ENCODE results near the gene GALNT12.

The GALNT12 gene

DNA sequence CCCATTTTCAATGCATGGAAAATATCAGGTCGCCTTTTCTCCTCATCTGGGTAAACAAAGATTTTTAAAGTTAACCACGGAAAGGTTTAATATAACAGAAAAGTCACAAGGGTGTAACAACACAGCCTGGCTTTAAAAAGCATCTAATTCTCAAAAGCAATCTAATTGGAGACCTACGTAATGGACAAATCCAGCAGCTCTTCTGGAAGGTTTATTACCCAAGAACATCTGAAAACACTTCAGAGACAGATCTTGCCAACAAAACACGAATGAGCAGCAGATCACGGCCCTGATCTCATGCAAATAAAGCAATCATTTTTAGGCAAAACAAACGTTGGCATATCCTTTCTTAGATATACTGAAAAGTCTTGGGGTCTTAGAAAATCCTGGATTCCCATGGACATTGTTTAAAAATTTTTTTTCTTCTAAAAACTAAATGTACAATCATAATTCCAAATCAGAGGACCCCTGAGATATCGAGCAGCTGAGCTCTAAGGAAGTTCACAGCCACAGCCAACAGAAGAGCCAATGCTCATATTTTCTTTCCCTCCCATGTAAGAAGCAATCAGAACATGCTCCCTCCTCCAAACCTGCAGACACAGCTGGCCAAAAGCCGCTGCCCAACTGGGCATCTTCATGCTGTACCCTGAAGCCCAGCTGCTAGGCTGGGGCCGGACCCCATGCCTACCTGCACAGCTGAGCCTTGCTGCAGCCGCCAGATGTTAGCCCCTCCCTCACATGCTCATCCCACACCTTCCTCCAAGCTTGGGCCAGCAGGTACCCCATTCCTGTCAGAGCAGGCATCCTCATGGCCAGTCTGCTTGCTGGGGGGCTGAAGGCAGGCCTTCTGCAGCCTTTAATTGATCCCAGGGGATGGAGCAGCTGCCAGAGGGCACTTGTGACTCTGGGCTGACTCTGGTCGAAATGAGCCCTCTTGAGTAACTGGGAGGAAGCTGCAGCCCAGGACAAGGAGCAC, 22.4 kb upstream of the GALNT12 start:
- TF ChIP-seq CTCF (IDR thresholded peaks at IDR 0.05; ENCODE audit: low read depth, low read length): no peak
- no peak for DNase-seq (ENCODE audit: extremely low read depth, low read depth)

- no peak for DNase-seq (ENCODE audit: extremely low read depth, low read depth)
- no peak for TF ChIP-seq CTCF (IDR thresholded peaks at IDR 0.05; ENCODE audit: low read depth, low read length)
Measured at GRCh38 chr9:98786750-98787510, 20.5 kb upstream of the GALNT12 start.

DNA sequence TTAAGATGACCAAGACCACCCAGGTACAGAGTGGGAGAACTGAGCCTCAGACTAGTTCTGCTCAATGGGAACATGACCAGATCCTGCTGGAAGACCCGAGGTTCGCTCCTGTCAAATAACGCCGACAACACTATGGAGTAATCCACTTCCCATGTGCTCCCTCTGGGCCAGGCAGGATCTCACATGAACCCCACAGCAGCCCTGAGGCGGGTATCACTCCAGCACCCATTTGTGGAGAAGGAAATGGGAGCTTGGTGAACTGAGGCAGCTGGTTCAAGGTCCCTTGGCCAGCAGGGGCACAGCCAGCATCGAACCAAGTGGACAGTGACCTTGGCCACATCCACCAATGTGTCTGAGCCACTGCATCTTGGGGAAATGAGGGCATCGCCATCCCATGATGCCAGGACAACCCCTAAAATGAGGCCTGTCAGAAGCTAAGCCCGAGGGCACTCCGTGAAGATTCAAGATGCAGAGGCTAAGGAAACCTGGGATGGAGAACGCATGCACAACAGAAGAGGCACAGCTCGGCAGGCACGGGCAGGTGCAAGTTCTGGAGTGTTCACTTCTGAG, 19.6 kb upstream of the GALNT12 start:
- TF ChIP-seq CTCF (IDR thresholded peaks at IDR 0.05; ENCODE audit: low read depth, low read length): no peak
- DNase-seq (ENCODE audit: extremely low read depth, low read depth): no peak

- TF ChIP-seq CTCF (IDR thresholded peaks at IDR 0.05; ENCODE audit: low read depth, low read length): no peak
- DNase-seq (ENCODE audit: extremely low read depth, low read depth): no peak
Measured at GRCh38 chr9:98789483-98790133, 17.9 kb upstream of the GALNT12 start.

DNA sequence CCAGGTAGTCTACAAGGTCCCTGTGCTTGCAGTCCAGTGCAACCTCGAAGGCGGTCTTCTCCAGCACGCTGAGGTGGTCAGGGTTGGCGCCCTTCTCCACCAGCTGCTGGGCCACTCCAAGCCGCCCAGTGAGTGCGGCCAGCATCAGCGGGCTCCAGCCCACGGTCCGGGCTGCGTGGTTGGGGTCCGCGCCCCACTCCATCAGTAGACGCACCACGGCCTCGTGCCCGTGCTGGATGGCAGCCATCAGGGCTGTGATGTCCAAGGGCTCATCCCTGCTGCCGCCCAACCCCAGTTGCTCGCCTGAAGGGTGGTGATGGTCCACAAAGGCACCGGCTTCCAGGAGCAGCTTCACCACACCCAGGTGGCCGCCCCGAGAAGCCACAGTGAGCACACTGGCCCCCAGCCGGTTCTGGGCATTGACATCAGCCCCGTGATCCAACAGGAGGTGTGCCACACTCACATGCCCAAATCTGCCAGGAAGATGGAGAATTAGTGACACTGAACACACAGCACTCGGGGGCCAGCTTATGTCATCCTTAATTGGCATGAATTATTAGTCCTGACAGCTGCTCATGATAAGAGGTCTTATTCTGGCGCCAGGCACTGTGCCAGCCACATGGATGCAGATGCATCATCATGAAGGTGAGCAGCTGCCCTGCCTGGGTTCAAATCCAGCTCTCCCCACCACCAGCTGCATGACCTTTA, 17.2 kb upstream of the GALNT12 start:
- TF ChIP-seq CTCF (IDR thresholded peaks at IDR 0.05; ENCODE audit: low read depth, low read length): no peak
- no peak for DNase-seq (ENCODE audit: extremely low read depth, low read depth)

DNA sequence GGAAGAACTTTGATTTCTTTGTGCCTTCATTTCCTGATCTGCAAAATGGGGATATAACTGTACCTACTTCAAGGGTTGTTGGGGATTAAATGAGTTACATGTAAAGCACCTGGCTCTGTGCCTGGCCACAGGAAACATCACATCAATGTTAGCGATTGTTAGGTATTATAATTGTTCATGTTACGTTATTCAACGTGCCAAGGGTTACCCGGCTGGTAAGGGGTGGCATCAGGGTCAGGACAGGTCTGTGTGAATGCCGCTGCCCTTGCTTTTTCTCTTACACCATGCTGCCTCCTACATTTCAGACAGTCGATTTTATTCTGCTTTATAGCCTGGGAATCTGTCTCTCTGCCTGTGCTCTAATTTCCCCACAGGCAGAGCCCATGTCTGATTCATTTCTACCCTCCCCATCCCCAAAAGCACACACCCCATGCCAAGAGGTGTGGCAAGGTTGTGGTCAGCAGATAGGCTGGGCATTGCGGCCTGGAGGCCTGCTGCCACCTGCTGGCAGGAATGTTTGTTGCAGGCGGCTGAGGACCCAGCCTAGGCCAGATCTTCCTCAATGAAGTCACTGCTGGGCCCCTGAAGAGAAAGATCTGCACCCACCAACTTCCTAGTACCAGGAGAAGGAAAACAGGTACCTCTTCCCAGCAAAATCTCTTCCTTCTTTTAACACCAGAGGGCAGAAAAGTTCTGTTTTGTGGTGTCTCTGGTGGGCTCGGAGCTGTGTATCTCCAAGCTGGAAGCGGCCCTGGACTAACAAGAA, 16.4 kb upstream of the GALNT12 start:
- peak; percentile 90 for DNase-seq (ENCODE audit: extremely low read depth, low read depth)

More for the DNA sequence above, 16.4 kb upstream of the GALNT12 start:
- peak; percentile 93 for TF ChIP-seq CTCF (IDR thresholded peaks at IDR 0.05; ENCODE audit: low read depth, low read length)
